ENCODE measurements around the gene UBL7. TPM values are rescaled to one million over a fixed set of nuclear protein-coding genes. Genes with fewer than 3 reads are reported as not detected.

The UBL7 gene
- total RNA-seq, 1 donor from 2014 or later = 40.2 TPM

GRCh38 chr15:74412159-74412558 lies 48.8 kb downstream of the UBL7 start:
- Histone ChIP-seq H3K27ac (no peak overlapping the region), H3K4me1 (no peaks in the 10 kb centered on the region), H3K27me3 (ENCODE audit: low read depth) (no peaks in the 10 kb centered on the region), H3K4me3 (no peak overlapping the region), H3K9me3 (no peaks in the 10 kb centered on the region), H3K36me3 (peaks cover 9% of the 10 kb centered on the region)
- TF ChIP-seq, protein P1, sequence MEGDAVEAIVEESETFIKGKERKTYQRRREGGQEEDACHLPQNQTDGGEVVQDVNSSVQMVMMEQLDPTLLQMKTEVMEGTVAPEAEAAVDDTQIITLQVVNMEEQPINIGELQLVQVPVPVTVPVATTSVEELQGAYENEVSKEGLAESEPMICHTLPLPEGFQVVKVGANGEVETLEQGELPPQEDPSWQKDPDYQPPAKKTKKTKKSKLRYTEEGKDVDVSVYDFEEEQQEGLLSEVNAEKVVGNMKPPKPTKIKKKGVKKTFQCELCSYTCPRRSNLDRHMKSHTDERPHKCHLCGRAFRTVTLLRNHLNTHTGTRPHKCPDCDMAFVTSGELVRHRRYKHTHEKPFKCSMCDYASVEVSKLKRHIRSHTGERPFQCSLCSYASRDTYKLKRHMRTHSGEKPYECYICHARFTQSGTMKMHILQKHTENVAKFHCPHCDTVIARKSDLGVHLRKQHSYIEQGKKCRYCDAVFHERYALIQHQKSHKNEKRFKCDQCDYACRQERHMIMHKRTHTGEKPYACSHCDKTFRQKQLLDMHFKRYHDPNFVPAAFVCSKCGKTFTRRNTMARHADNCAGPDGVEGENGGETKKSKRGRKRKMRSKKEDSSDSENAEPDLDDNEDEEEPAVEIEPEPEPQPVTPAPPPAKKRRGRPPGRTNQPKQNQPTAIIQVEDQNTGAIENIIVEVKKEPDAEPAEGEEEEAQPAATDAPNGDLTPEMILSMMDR (IDR thresholded peaks at IDR 0.05) = no peak
- intact Hi-C loops (cut with DNase I) = no loop called here
- DNase-seq (no peak), ATAC-seq (no peak)

GRCh38 chr15:74411686-74412085 lies 49.3 kb downstream of the UBL7 start:
- TF ChIP-seq, protein P1 (IDR thresholded peaks at IDR 0.05) = no peak
- Histone ChIP-seq H3K36me3 (peaks cover 4% of the 10 kb centered on the region), H3K4me3 (no peak overlapping the region), H3K4me1 (no peaks in the 10 kb centered on the region), H3K27me3 (ENCODE audit: low read depth) (no peaks in the 10 kb centered on the region), H3K9me3 (no peaks in the 10 kb centered on the region), H3K27ac (no peak overlapping the region)
- ATAC-seq (no peak), DNase-seq (no peak)
- intact Hi-C loops (cut with DNase I) = no loop called here

DNA sequence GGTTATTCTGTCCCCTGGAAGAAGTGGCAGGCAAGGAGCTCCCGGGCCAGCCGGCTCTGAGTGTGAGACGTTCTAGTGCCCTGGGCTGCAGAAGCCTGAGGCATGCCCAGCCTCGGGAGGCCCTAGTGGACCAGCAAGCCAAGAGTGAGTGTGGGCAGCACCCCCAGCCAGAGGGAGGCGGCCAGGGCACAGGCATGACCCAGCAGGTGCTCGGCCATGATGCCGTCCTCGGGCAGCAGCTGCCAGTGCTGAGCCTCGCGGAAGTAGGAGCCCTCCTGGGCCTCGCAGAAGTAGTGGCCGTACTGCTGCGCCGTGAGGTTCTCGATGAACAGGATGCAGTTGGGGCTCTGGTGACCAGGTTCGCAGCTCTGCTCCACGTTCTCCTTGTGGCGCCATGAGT lies 50.5 kb downstream of the UBL7 start:
- ATAC-seq (no peak), DNase-seq (no peak)
- Histone ChIP-seq H3K9me3 (no peaks in the 10 kb centered on the region), H3K27ac (no peak overlapping the region), H3K27me3 (ENCODE audit: low read depth) (no peaks in the 10 kb centered on the region), H3K36me3 (peaks cover 3% of the 10 kb centered on the region), H3K4me1 (no peaks in the 10 kb centered on the region), H3K4me3 (no peak overlapping the region)
- TF ChIP-seq, protein P1 (IDR thresholded peaks at IDR 0.05) = no peak
- intact Hi-C loops (cut with DNase I) = no loop called here

GRCh38 chr15:74409225-74409624 lies 51.7 kb downstream of the UBL7 start:
- TF ChIP-seq, protein P1 (IDR thresholded peaks at IDR 0.05) = no peak
- intact Hi-C loops (cut with DNase I) = no loop called here
- Histone ChIP-seq H3K9me3 (no peaks in the 10 kb centered on the region), H3K4me1 (no peaks in the 10 kb centered on the region), H3K36me3 (no peaks in the 10 kb centered on the region), H3K4me3 (no peak overlapping the region), H3K27me3 (ENCODE audit: low read depth) (no peaks in the 10 kb centered on the region), H3K27ac (no peak overlapping the region)
- no peak for ATAC-seq
- DNase-seq = no peak

DNA sequence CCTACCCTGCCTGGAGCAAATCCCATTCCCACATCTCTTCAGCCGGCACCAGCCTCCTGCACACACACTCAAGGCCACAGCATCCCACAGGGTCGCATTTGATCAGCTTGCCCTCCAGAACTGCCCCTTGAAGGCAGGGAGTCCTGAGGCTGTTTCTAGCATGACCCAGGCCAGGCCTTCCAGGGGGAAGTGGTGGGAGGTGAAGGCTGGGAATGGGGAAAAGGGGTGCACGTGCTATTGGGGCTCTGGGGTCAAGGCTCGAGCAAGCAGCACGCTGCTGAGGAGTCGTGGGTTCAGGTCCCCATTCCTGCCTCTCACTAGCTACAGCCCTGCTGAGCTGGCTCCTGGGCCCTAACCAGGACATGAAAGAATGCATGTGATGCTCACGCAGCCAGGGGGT lies 52.1 kb downstream of the UBL7 start:
- H3K9me3 ChIP-seq = no peaks in the 10 kb centered on the region
- DNase-seq (no peak), ATAC-seq (no peak)
- intact Hi-C loops (cut with DNase I) = no loop called here
- H3K27me3 ChIP-seq (ENCODE audit: low read depth) = no peaks in the 10 kb centered on the region
- peaks cover under 1% of the 10 kb centered on the region for H3K4me1 ChIP-seq
- H3K36me3 ChIP-seq = no peaks in the 10 kb centered on the region
- TF ChIP-seq, protein P1 (IDR thresholded peaks at IDR 0.05) = no peak
- H3K27ac ChIP-seq = no peak overlapping the region
- H3K4me3 ChIP-seq = no peak overlapping the region

GRCh38 chr15:74408385-74408784 lies 52.6 kb downstream of the UBL7 start:
- DNase-seq (no peak), ATAC-seq (no peak)

More at GRCh38 chr15:74408385-74408784, 52.6 kb downstream of the UBL7 start:
- Histone ChIP-seq H3K9me3 (no peaks in the 10 kb centered on the region), H3K27ac (no peak overlapping the region), H3K36me3 (no peaks in the 10 kb centered on the region), H3K4me3 (no peak overlapping the region), H3K4me1 (peaks cover 5% of the 10 kb centered on the region), H3K27me3 (ENCODE audit: low read depth) (no peaks in the 10 kb centered on the region)
- intact Hi-C loops (cut with DNase I) = no loop called here
- TF ChIP-seq, protein P1 (IDR thresholded peaks at IDR 0.05) = no peak

Measured in lower lobe of right lung (tissue), 2 donors.